Activated naive CD4-positive, alpha-beta T cell treated with Interleukin-2 at 50 U/mL for 16 hours (primary cell): Measurements from ENCODE around the gene PRKCE.

Source experiments
- DNase-seq: peaks from one replicate; pipeline ENCODE4 v3.0.0-alpha.2; 2020

Gene PRKCE

GRCh38 chr2:45979065-45979464 is 327.6 kb downstream of the PRKCE start:
- no peak for DNase-seq

- DNase-seq = no peak
These were observed 328.8 kb downstream of the PRKCE start for GRCh38 chr2:45980161-45980865.

DNA sequence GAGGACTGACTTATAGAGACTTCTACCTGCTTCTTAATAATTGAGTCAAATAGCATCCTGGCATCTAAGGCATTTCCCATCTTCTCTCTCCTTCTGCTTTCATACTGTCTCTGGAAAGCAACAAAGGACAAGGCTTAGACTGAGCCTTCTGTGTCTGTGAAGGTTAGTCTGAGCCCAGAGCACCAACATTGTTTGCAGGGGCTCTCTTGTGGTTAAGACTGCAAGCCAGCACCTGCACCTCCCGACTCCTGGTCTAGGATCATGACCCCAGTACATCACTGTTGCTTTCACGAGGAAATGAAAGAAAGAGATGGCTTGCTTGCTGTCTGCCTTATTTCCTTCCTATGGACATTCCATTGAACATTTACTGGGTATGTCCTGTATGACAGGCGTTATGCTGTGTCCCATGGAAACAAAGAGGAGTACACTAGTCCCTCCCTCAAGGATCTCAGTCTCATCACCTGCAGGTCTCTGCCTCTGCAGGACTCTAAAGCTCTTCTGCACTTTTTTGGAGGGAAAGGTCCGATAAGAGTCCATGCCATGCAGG is 330.0 kb downstream of the PRKCE start:
- DNase-seq = no peak

DNA sequence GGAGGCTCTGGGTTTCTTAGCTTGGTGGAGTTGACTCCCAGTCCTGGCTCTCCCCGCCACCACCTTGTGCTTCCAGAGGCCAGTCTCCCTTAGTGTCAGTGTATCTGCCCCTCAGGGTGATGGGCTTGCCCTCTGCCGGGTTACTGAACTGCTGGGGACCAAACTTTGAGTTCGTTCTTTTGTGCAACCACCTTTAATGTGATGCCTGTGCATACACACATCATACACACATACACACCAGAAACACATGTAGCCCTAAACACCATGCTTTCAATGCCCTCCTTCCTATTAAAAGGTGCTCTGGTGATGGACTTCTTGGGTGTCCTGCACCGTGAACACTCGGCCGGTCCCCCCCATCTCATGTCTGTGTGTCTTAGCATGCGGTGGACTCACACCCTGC is 330.6 kb downstream of the PRKCE start:
- DNase-seq = no peak

DNA sequence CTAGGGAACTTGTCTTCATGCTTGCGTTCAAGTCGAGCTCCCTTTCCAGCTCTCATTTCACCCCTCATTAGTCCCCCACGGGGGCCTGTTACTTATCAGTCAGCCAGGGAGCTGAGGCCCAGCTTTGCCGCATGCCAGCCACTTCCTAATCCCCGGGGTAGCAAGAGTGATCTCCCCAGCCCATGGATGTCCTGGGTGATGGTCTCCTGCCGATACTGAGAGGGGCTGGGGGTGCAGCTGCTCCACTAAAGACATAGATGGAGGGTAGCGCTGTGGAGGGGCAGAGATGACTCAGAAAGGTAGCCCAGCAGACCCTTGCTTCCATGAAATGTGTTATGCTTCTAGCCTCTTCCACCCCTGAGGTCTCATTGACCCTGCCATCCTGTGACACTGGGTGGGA is 331.7 kb downstream of the PRKCE start:
- no peak for DNase-seq

DNA sequence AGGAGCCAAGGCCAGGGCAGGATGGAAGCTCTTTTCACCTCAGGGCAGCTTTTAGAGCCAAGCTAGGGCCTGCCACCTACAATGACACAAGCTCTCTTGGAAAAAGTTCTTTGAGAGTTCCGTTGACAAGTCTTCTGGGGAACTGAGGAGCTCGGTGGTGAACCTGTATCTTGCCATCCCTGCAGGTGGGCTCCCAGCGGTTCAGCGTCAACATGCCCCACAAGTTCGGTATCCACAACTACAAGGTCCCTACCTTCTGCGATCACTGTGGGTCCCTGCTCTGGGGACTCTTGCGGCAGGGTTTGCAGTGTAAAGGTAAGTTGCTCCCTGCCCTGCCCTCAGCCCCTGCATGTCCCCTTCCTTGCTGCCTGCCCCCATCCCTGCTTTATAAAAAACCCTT is 332.9 kb downstream of the PRKCE start:
- DNase-seq = no peak

DNA sequence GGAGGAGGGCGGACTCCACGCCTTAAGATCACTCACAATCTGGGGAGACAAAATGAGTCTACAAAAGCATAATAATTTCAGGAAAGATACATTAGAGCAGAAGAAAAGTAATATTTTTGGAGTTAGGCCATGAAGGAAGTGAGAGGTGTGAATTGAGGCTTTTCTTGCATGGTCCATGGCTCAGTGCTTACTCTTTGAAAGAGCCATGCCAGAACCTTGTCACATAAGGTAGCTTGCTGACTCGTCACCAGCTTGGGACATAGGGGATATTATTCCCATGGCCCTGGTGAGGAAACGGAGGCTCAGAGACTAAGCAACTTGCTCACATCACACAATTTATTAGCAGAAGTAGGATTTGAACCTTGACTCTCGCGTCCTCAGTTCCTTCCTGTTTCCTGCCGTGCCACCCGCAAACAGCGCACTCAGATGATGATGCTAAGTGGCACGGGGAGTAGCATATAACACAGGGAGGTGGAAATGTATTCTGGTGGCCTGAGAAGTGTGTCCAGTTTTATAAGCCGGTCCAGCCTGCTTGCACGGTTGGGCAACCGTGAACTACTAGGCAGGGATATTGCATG is 333.5 kb downstream of the PRKCE start:
- no peak for DNase-seq

- no peak for DNase-seq
These were observed 335.0 kb downstream of the PRKCE start for GRCh38 chr2:45986509-45986908.

DNA sequence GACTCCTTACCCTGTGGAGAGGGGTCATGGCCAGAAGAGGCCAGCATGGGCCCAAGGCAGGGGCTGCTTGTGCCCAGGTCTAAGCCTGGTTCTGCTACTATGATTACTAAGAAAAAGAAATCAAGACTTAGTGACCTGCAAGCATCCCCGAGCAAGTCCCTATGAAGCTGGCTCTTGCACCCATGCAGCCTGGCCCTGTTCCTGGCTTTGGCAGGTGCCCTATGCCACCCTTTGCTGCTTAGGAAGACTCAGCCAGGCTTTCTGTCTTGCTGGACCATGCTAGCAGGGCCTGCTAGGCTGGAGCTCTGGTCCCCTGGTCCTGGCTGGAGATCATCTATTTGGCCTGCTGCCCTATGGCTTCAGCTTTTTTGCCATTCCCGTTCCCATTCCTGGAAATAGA is 336.4 kb downstream of the PRKCE start:
- no peak for DNase-seq

- no peak for DNase-seq
These were observed 337.4 kb downstream of the PRKCE start for GRCh38 chr2:45988879-45989278.

DNA sequence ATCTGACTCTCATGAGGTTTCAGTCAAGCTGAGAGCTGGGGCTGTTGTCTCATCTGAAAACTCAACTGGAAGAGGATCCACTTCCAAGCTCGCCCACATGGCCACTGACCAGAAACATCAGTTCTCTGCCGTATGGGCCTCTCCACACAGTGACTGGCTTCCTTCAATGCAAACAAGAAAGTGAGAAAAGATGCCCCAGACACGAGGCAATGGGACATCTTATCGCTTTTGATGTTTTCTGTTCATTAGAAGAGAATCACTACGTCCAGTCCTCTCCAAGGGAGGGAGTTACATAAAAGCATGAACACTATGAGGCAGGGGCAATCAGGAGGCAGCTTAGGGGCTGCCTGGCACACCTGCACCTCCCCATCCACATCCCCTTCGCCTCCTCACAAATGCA is 338.7 kb downstream of the PRKCE start:
- DNase-seq = no peak

GRCh38 chr2:45992021-45992740 is 340.7 kb downstream of the PRKCE start:
- no peak for DNase-seq

- DNase-seq = no peak
These were observed 341.4 kb downstream of the PRKCE start for GRCh38 chr2:45992741-45993475.

DNA sequence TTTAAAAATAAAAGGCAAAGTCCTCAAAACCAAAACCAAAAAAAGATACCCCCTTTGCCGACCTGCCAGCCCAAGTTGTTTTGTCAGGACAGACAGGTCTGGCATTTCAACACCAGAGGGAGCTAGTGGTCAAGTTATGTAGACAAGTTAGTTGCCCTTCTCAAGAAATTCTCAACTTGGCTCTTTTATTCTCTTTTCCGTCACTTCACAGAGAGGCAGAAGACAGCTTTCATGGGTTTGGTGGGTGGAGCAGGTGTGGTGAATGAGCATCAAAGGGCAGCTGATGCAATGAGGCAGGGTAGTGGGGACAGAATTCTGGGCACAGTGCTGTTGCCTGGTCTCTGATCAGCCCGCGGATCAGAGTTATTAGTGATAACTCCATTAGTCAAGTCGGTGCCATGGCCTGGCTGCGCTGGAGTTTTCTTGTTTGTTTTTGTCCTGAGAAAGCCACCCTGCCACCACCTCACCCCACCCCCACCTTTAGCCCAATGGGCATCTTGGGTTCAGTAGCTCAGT is 342.1 kb downstream of the PRKCE start:
- peak; percentile 49 for DNase-seq

- no peak for DNase-seq
These were observed 342.6 kb downstream of the PRKCE start for GRCh38 chr2:45994060-45994459.

GRCh38 chr2:46000660-46001059 is 349.2 kb downstream of the PRKCE start:
- DNase-seq = no peak

DNA sequence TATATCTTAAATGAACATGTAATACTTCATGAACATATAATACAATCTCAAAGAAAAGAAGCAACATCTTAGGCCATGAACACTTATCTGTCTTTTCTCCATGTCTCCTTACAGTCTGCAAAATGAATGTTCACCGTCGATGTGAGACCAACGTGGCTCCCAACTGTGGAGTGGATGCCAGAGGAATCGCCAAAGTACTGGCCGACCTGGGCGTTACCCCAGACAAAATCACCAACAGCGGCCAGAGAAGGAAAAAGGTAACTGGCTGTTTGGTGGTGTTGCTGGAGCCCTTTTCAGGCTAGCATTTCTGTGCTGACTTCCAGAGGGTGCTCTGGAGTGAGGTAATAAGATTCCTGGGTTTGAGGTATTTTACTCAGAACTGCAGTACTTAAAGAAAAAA is 349.8 kb downstream of the PRKCE start:
- DNase-seq = no peak

DNA sequence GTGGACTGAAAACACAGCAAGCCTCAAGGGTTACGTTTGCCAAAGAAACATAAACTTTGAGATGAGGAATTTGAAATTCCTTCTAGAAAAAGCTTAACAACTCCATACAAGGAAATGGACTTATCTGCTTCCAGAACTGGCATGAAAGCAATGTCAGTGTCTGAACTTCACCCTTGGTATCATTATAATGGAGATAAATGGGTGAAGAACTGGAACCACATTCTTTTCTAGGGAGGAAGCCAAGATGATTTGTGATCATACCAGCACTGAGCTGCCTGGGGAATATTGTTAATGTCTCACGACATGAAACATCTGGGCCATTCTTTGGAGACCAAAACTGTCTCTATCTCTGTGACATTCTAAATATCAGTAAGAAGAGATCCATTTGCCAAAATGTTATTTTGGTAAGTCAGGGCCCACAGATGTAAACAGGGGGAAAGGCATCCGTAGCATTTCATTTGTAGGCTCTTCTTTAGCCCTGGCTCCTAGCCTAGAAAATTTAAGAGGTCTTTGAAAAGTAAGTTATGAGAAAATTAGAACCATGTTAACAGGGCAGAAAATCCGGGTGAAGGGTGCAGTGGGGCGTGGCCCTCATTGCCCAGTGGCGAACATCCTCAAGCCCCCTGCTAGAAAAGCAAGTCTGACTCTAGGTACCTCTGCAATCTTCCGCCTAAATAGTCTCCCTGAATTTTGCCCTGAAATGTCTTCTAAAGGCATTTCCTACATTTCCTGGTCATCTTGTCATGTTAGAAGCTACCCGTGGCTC is 350.4 kb downstream of the PRKCE start:
- DNase-seq = no peak

DNA sequence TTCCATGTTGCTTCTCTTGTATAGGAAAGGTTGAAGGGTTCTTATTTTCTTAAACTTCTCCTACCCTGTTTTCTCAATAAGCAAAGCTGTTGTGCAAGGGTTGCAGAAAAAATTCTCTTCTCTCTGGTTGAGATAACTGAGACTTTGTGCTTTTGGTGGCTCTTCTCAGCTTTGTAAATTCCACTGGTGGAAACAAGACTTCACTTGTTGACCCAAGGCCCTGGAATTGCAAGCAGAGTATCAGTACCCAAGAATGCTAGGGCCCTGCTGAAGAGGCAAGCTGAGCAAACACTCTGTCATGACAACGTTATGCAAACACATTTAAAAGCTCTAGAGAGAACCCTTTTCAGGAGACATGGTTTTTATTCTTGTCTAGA is 351.0 kb downstream of the PRKCE start:
- no peak for DNase-seq

GRCh38 chr2:46002947-46003346 is 351.5 kb downstream of the PRKCE start:
- DNase-seq = no peak

- DNase-seq = no peak
These were observed 352.5 kb downstream of the PRKCE start for GRCh38 chr2:46003903-46004473.

GRCh38 chr2:46006473-46007025 is 355.1 kb downstream of the PRKCE start:
- DNase-seq = no peak
